Adrenal gland (tissue), 5 donors: ENCODE measurements around the gene APCDD1.

Source experiments
- POLR2A ChIP-seq, 2 donors: fragments of 450-650 bp; IDR thresholded peaks; one replicate each; pipeline ENCODE4 v1.6.1; 2017; ENCODE audit warnings: antibody characterized with exemption in 2 of 2, mild to moderate bottlenecking in 2 of 2, moderate library complexity in 1 of 2
- TF ChIP-seq, protein P1 (sequence below), 6 experiments: fragments of 450-650 bp in 4 of 6; fragments of 200-600 bp in 2 of 6; sonication (generic) in 1 of 6; IDR thresholded peaks; 1 replicate in 5 of 6; 2 replicates in 1 of 6; pipeline versions ENCODE4 v1.5.1 to v1.8.0; 2016 to 2021; ENCODE audit warnings: antibody characterized with exemption in 6 of 6, mild to moderate bottlenecking in 2 of 6, moderate library complexity in 1 of 6
- donor health status: DM: no; HTN: no; CAD: no.

DNA sequence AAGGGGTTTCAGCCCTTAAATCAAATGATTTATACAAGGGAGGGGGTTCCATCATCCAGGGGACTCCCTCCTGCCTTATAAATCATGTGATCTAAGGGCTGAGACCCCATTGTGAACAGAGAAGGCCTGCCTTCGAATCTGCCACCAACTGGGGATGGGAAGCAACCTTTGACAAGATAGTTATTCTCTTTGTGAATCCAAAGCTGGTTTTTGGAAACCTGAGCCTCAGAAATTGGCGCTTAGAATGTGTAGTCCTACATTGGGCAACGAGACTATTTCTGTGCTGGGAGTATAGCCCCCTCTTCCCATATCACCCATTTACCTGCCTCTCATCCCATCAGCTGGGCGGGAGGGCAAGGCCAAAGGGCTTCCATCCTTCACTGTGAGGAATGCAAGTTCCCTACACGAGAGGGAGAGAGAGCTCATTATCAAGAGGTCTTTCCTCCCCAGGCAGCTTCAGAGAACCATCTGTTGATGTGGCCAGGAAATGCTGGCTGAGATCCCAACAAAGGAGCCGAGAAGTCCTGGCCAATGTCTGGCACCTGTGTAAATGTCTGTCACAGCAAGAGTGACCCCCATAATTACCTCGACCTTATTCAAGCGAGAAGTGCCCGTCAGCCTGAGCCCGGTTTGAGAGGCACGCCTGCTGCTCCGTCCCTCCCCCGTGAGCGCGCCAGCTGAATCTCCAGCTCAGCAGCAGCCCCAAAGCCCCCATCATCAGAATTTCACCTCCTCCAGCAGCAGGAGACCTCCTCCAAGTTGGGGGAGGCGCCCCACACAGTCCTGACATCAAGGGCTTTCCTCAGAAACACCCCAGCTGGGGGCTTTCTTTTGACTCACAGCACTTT is 48.4 kb upstream of the APCDD1 start:
- TF ChIP-seq, protein P1, sequence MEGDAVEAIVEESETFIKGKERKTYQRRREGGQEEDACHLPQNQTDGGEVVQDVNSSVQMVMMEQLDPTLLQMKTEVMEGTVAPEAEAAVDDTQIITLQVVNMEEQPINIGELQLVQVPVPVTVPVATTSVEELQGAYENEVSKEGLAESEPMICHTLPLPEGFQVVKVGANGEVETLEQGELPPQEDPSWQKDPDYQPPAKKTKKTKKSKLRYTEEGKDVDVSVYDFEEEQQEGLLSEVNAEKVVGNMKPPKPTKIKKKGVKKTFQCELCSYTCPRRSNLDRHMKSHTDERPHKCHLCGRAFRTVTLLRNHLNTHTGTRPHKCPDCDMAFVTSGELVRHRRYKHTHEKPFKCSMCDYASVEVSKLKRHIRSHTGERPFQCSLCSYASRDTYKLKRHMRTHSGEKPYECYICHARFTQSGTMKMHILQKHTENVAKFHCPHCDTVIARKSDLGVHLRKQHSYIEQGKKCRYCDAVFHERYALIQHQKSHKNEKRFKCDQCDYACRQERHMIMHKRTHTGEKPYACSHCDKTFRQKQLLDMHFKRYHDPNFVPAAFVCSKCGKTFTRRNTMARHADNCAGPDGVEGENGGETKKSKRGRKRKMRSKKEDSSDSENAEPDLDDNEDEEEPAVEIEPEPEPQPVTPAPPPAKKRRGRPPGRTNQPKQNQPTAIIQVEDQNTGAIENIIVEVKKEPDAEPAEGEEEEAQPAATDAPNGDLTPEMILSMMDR (IDR thresholded peaks at IDR 0.05), result no peak
- TF ChIP-seq POLR2A (IDR thresholded peaks at IDR 0.05), result no peak
